Pons (tissue), 1 donor: ENCODE results near the gene HS3ST5.

Experiments used
- DNase-seq: peaks from one replicate; pipeline ENCODE4 v3.0.0-alpha.2; 2016; ENCODE audit warnings: low spot score

Gene HS3ST5, protein sequence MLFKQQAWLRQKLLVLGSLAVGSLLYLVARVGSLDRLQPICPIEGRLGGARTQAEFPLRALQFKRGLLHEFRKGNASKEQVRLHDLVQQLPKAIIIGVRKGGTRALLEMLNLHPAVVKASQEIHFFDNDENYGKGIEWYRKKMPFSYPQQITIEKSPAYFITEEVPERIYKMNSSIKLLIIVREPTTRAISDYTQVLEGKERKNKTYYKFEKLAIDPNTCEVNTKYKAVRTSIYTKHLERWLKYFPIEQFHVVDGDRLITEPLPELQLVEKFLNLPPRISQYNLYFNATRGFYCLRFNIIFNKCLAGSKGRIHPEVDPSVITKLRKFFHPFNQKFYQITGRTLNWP

GRCh38 chr6:114342826-114343781 lies at the start of gene HS3ST5:
HS3ST5 (minus strand) TSS chr6:114343023; CDS start chr6:114062845, 280,178 bp downstream.
- DNase-seq = peak; percentile 72

GRCh38 chr6:114390176-114390575 lies 47.4 kb upstream of the HS3ST5 start:
- no peak for DNase-seq

DNA sequence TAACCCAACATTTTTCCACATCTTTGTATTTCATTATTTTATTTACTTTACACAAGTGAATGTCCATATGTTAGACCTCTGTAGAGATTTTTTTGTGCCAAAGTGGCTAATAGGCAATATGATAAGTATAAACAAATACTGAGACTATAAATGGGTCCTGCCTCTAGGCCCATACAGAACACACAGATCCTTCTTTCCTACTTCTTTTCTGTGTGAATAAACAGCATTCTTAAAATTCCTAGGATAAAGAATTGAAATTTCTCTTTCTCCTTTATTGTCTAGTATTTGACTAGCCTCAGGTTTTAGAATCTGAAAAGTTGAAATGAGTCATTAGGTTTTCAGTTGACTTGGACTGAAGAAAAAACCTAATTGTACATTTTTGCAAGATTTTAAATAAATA lies 46.3 kb upstream of the HS3ST5 start:
- DNase-seq = no peak

- DNase-seq = no peak
These were observed 39.6 kb upstream of the HS3ST5 start for GRCh38 chr6:114382406-114382805.

- DNase-seq = no peak
These were observed 35.1 kb upstream of the HS3ST5 start for GRCh38 chr6:114377881-114378280.

- no peak for DNase-seq
These were observed 33.9 kb upstream of the HS3ST5 start for GRCh38 chr6:114376611-114377175.

GRCh38 chr6:114375541-114376192 lies 32.8 kb upstream of the HS3ST5 start:
- no peak for DNase-seq

- no peak for DNase-seq
These were observed 24.6 kb upstream of the HS3ST5 start for GRCh38 chr6:114367315-114367961.

- no peak for DNase-seq
These were observed 24.1 kb upstream of the HS3ST5 start for GRCh38 chr6:114366899-114367298.

DNA sequence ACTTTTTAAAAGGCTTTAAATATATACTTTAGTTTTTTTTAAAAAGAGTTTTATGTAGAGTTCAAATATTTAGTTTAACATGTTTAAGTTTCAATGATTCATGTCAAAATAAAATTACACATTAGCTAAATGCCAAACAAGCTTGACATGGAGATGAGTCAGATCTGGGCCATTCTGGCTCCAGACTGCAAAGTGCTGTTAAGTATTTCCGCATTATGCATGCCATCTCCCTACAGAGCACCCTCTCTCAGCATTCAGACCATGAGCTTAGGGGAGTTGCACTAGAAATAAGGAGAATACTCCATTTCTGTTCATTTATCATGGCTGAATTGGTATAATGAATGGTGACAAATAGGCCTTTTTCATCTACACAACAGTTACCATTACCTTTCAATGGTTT lies 21.5 kb upstream of the HS3ST5 start:
- DNase-seq = no peak

GRCh38 chr6:114362957-114363356 lies 20.1 kb upstream of the HS3ST5 start:
- no peak for DNase-seq

DNA sequence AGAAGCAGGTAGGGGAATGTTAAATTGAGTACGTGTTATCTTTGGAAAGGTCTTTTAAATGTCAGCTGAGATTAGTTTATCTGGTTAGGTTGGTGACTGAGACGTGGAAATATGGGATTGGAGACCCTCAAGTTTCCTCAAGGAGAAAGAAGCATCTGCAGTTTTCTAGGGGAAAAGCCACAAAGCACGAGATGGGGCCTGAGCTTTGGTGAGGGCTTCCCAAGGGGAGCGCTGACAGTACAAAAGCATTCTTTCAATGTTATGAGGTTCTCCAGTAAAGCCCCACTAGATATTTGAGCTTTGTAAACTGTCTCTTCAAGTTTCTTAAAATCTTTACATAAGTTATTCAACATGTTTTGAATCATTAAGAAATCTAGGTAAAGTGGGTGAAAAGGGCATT lies 19.6 kb upstream of the HS3ST5 start:
- no peak for DNase-seq

DNA sequence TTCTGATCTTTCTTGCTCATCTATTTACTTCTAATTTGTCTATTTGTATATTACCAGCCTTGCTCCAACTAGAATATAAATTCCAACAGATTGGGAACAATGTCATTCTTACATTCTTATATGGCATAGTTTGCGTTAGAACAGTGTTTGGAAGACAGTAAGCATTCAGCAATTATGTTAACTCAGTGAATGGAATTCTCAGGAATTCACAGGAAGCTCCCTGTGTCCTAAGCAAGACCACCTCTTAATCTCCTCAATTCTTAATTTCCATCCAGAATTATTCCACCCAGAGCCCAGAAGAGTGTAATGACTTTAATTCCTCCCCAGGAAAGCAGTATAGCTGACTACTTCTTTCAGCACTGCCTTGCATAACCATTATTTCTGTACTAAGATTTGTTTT lies 18.2 kb upstream of the HS3ST5 start:
- DNase-seq = no peak

GRCh38 chr6:114355300-114355699 lies 12.5 kb upstream of the HS3ST5 start:
- DNase-seq = no peak

DNA sequence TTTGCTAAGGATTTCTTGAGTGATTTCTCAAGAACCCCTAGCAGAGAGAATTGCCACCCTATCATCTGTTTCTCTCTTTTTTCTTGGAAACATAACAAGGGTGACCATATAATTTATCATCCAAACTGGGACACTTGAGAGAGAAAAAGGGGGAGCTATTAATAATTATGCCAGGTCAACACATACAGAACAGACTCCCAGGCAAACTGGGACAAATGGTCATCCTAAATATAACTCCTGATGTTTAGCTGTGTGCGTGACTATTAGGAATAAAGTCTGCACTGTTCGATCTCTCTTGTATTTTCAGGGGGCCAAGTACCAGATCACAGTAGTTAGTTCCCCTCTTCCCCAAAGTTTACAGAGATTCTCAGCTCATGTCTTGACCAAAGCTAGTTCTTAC lies 11.7 kb upstream of the HS3ST5 start:
- no peak for DNase-seq

GRCh38 chr6:114346451-114346850 lies 3.6 kb upstream of the HS3ST5 start:
- DNase-seq = no peak

GRCh38 chr6:114344971-114345275 lies 2.1 kb upstream of the HS3ST5 start:
- DNase-seq = no peak

- DNase-seq = peak; percentile 55
These were observed 1.6 kb upstream of the HS3ST5 start for GRCh38 chr6:114344246-114344970.

DNA sequence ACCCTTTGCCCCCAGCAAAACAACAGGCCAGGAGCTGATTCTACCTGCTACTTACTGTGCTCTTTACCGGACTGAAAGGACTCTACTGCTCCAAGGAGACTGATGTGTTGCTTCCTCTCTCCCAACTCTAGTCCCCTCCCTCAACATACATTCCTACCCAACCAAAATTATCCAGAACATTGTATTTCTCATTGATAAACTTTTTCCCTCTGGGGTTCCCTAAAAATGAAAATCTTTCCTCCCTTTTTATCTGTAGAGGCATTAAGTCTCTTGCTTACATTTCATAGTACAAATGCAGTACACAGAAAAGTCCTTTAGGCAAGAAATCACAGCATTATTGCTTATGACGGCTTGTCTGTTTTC lies 940 bp upstream of the HS3ST5 start:
- DNase-seq = peak; percentile 63

DNA sequence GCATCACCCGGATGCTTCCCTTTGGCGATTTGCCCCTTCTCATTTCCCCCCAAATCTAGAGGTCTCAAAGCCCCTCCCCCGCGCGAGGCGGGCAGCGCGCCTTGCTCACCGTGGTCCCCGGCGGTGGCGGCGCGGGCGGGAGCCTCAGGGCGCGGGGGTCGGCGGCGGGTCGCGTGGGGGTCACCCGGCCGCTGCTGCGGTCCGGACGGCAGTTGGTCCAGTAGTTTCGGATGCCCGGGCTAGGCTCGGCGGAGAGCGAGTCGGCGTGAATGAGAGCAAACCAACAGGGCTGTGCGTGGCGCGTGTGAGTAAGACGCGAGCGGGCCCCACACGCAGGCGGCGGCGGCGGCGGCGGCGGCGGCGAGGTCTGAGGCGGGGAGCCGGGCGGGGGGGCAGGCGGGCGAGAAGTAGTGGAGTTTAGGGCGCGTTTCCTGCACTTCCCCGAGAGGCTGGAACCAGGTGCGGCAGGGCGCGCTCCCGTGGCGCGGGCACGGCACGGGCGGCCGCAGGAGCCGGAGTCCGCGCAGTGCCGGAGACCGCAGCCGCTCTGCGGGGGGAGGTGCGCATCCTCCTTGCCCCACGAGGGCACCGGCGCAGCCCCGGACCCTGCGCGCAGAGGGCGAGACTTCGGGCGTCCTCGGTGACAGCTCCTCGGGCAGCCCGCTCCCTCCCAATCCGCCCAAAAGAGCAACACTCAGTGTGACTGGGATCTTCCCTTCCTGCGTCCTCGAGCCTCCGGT lies 567 bp downstream of the HS3ST5 start:
- peak; percentile 14 for DNase-seq

GRCh38 chr6:114339706-114340105 lies 3.1 kb downstream of the HS3ST5 start:
- peak; percentile 63 for DNase-seq
